ENCODE data around the gene FGFRL1. TPM values are rescaled to one million over a fixed set of nuclear protein-coding genes. Genes with fewer than 3 reads are reported as not detected.

Gene FGFRL1
- total RNA-seq, 1 experiment from 2014 or later, result 26.1 TPM

DNA sequence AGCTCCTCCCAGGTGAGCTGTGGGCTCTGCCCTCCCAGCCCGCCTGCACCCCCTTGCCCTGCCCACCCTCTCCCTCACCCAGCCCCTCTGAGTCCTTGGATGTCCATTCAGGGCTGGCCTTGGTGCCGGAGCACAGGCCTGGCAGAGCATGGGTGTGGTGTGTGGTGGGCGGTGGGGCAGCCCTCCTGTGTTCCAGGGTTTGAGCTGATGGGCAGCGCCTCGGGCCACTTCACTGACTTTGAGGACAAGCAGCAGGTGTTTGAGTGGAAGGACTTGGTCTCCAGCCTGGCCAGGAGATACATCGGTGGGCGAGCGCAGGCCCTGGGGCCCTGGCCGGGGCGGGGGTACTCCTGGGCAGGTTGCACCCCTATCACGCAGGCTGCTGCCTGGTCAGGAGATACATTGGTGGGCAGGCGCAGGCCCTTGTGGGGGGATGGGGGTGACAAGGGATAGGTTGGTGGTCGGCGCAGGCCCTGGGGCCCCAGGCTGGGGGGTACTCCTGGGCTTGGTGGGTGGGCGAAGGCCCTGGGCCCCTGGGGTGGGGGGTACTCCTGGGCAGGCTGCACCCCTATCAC lies 10.7 kb upstream of the FGFRL1 start:
- Histone ChIP-seq H3K18ac (ENCODE audit: insufficient read length, low read depth, low read length) (no peak overlapping the region), H4K20me1 (ENCODE audit: control insufficient read depth, insufficient read depth, insufficient read length) (no peaks in the 10 kb centered on the region), H3K9ac (ENCODE audit: extremely low read depth, insufficient read length, low read length) (no peak overlapping the region), H2BK20ac (ENCODE audit: low read depth, low read length, poor library complexity, severe bottlenecking) (no peak overlapping the region), H3K56ac (ENCODE audit: insufficient read length, low read depth, low read length) (no peak overlapping the region), H2AK5ac (ENCODE audit: insufficient read length, low read length) (no peak overlapping the region), H2BK5ac (ENCODE audit: insufficient read length, low read length) (no peak overlapping the region), H3K79me1 (ENCODE audit: insufficient read depth, low read depth, low read length, poor library complexity, severe bottlenecking) (no peaks in the 10 kb centered on the region), H3K4me2 (ENCODE audit: insufficient read depth, insufficient read length, low read length) (no peak overlapping the region), H3K14ac (ENCODE audit: insufficient read depth, low read length) (no peak overlapping the region), H2AFZ (ENCODE audit: low read length) (no peak overlapping the region), H3K4ac (ENCODE audit: low read depth, low read length) (no peak overlapping the region), H3K4me1 (ENCODE audit: insufficient read depth, low read length) (no peaks in the 10 kb centered on the region), H3K9me3 (ENCODE audit: control insufficient read depth, low read depth, low read length) (no peaks in the 10 kb centered on the region), H2BK12ac (ENCODE audit: insufficient read length, low read depth, low read length) (no peak overlapping the region), H3K27me3 (ENCODE audit: insufficient read depth, low read length) (peaks cover 41% of the 10 kb centered on the region; the same call in 1 of the 2 replicates), H3K79me2 (ENCODE audit: insufficient read depth, low read length) (no peaks in the 10 kb centered on the region), H3K23ac (ENCODE audit: insufficient read length, low read depth, low read length) (no peak overlapping the region), H3K27ac (ENCODE audit: insufficient read length, low read depth, low read length) (no peak overlapping the region), H2BK15ac (ENCODE audit: low read depth, low read length) (no peak overlapping the region), H3K23me2 (ENCODE audit: insufficient read length, low read depth, low read length, poor library complexity, severe bottlenecking) (peaks cover 11% of the 10 kb centered on the region), H4K91ac (ENCODE audit: insufficient read length, low read depth, low read length) (no peak overlapping the region), H3T11ph (ENCODE audit: low read length) (no peak overlapping the region), H2BK120ac (ENCODE audit: low read depth, low read length, poor library complexity, severe bottlenecking) (no peak overlapping the region), H4K8ac (replicated peaks; ENCODE audit: insufficient read length, low read depth, low read length) (no peak overlapping the region), H4K5ac (ENCODE audit: insufficient read length, low read depth, low read length) (no peak overlapping the region)
- H3K27me3 Mint-ChIP-seq (ENCODE audit: low read depth), result peaks cover 83% of the 10 kb centered on the region
- H3K4me3 Mint-ChIP-seq, result no peak overlapping the region
- H3K4me1 Mint-ChIP-seq, result peaks cover 2 to 4% of the 10 kb centered on the region in 2 experiments; a peak in 2 of 4 replicates
- TF ChIP-seq, protein P1, sequence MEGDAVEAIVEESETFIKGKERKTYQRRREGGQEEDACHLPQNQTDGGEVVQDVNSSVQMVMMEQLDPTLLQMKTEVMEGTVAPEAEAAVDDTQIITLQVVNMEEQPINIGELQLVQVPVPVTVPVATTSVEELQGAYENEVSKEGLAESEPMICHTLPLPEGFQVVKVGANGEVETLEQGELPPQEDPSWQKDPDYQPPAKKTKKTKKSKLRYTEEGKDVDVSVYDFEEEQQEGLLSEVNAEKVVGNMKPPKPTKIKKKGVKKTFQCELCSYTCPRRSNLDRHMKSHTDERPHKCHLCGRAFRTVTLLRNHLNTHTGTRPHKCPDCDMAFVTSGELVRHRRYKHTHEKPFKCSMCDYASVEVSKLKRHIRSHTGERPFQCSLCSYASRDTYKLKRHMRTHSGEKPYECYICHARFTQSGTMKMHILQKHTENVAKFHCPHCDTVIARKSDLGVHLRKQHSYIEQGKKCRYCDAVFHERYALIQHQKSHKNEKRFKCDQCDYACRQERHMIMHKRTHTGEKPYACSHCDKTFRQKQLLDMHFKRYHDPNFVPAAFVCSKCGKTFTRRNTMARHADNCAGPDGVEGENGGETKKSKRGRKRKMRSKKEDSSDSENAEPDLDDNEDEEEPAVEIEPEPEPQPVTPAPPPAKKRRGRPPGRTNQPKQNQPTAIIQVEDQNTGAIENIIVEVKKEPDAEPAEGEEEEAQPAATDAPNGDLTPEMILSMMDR (conservative IDR thresholded peaks at IDR 0.05), result no peak
- H3K9me3 Mint-ChIP-seq, result peaks cover 0 to 2% of the 10 kb centered on the region in 2 experiments; a peak in 1 of 5 replicates
- no CpG with 5 or more reads among the region's 15 CpGs for WGBS (ENCODE audit: extremely low coverage, insufficient read length, low lambda C conversion rate)
- DNase-seq, result no peak
- H3K36me3 Mint-ChIP-seq (ENCODE audit: insufficient read depth in 1 of 3, low read depth in 3 of 3), result no peaks in the 10 kb centered on the region
- H3K27ac Mint-ChIP-seq, result no peak overlapping the region

Data from H9 (cell line).